HepG2 (cell line): ENCODE measurements around the gene ACAT2.

ENCODE experiments used
- CEBPB ChIP-seq: IDR thresholded peaks from 2 replicates; pipeline ENCODE4 v1.6.1; 2011; ENCODE audit warnings: low read depth, low read length, improper control_type of control experiment, borderline replicate concordance
- PHB2 ChIP-seq: fragments of 450-650 bp; IDR thresholded peaks from 2 replicates; pipeline ENCODE4 v1.6.1; 2018; ENCODE audit not compliant: partially characterized antibody
- TF ChIP-seq, protein P1 (sequence below): sonication (generic); formaldehyde crosslinking; IDR thresholded peaks from 2 replicates; pipeline ENCODE4 v1.4.0; 2020; ENCODE audit warnings: missing genetic modification reagents

DNA sequence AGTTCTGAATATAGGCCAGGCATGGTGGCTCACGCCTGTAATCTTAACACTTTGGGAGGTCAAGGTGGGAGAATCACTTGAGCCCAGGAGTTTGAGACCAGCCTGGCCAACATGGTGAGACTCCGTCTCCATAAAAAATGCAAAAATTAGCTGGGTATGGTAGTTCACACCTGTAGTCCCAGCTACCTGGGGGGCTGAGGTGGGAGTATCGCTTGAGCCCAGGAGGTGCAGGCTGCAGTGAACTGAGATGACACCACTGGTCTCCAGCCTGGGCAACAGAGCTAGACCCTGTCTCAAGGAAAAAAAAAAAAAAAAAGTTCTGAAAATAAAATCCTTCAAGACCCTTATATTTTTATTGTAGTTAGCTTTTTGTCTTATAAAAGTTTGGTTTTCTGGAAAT lies 46.2 kb upstream of the ACAT2 start:
- TF ChIP-seq PHB2 (no peak), CEBPB (no peak)
- TF ChIP-seq, protein P1, sequence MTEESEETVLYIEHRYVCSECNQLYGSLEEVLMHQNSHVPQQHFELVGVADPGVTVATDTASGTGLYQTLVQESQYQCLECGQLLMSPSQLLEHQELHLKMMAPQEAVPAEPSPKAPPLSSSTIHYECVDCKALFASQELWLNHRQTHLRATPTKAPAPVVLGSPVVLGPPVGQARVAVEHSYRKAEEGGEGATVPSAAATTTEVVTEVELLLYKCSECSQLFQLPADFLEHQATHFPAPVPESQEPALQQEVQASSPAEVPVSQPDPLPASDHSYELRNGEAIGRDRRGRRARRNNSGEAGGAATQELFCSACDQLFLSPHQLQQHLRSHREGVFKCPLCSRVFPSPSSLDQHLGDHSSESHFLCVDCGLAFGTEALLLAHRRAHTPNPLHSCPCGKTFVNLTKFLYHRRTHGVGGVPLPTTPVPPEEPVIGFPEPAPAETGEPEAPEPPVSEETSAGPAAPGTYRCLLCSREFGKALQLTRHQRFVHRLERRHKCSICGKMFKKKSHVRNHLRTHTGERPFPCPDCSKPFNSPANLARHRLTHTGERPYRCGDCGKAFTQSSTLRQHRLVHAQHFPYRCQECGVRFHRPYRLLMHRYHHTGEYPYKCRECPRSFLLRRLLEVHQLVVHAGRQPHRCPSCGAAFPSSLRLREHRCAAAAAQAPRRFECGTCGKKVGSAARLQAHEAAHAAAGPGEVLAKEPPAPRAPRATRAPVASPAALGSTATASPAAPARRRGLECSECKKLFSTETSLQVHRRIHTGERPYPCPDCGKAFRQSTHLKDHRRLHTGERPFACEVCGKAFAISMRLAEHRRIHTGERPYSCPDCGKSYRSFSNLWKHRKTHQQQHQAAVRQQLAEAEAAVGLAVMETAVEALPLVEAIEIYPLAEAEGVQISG (CRISPR knock-in tag), result no peak
